Vagina (tissue), 2 donors: ENCODE results near the gene DEFB132. TPM values are rescaled to one million over a fixed set of nuclear protein-coding genes. Genes with fewer than 3 reads are reported as not detected.

Source experiments
- DNase-seq, 2 donors: peaks; one replicate each; pipeline ENCODE4 v3.0.0-alpha.2; 2017; ENCODE audit errors: extremely low spot score in 2 of 2
- H3K27ac ChIP-seq: fragments of 200-600 bp; sonication (generic); one replicate; pipeline ENCODE4 v1.5.1; 2019
- H3K27me3 ChIP-seq: fragments of 200-600 bp; sonication (generic); one replicate; pipeline ENCODE4 v1.5.1; 2019
- H3K36me3 ChIP-seq, 2 donors: fragments of 200-600 bp; sonication (generic); one replicate each; pipeline ENCODE4 v1.5.1; 2017 to 2019
- H3K4me1 ChIP-seq: fragments of 200-600 bp; sonication (generic); one replicate; pipeline ENCODE4 v1.5.1; 2019
- H3K4me3 ChIP-seq, 2 donors: fragments of 200-600 bp; sonication (generic); 1 replicate in 1 of 2; 2 replicates in 1 of 2; pipeline ENCODE4 v1.5.1; 2016 to 2019
- H3K9me3 ChIP-seq: fragments of 200-600 bp; sonication (generic); one replicate; pipeline ENCODE4 v1.5.1; 2019
- POLR2A ChIP-seq, 2 donors: fragments of 450-650 bp; IDR thresholded peaks; one replicate each; pipeline ENCODE4 v1.6.1; 2017; ENCODE audit warnings: antibody characterized with exemption in 2 of 2, mild to moderate bottlenecking in 2 of 2, moderate library complexity in 2 of 2
- POLR2AphosphoS5 ChIP-seq, 2 donors: sonication (generic); formaldehyde crosslinking; IDR thresholded peaks; one replicate each; pipeline ENCODE4 v1.9.0; 2017; ENCODE audit warnings: antibody characterized with exemption in 2 of 2, mild to moderate bottlenecking in 2 of 2, low read depth in 1 of 2; ENCODE audit not compliant: insufficient read depth in 1 of 2
- intact Hi-C: fragments of 100-400 bp; cut with DNase I; formaldehyde crosslinking; loops from one replicate; pipeline ENCODE4 v1.15.1; 2023
- total RNA-seq: library from RNA; depleted of rRNA; stranded (reverse); fragments of >200 nt; gene quantifications from one replicate; pipeline ENCODE4 v1.2.3, GENCODE V29; 2016
- TF ChIP-seq, protein P1 (sequence below), 3 experiments: fragments of 450-650 bp in 2 of 3; fragments of 200-600 bp in 1 of 3; sonication (generic) in 1 of 3; IDR thresholded peaks; one replicate each; pipeline ENCODE4 v1.5.1; 2017 to 2019; ENCODE audit warnings: antibody characterized with exemption in 3 of 3, mild to moderate bottlenecking in 2 of 3, moderate library complexity in 2 of 3

DEFB132 gene
- total RNA-seq, 1 donor from 2014 or later: not detected

DNA sequence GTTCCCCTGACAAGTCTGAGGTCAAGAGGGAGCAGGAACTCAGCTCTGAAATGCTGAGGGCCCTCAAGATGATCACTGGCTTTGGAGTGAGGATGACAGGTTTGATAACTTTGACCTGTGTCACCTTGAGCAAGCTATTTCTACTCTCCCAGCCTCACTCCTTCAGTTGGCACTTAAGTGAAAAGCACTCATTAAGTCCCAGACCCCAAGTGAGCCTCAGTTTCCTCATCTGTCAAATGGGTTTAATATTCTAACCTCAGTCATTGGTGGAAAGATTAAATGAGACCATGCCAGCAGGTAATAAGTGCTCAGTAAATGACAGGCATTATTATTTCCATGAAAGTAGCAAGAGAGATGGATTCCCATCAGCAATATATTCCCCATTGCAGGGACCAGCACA lies 14.0 kb downstream of the DEFB132 start:
- H3K27ac ChIP-seq: no peak overlapping the region
- no peaks in the 10 kb centered on the region for H3K36me3 ChIP-seq

DNA sequence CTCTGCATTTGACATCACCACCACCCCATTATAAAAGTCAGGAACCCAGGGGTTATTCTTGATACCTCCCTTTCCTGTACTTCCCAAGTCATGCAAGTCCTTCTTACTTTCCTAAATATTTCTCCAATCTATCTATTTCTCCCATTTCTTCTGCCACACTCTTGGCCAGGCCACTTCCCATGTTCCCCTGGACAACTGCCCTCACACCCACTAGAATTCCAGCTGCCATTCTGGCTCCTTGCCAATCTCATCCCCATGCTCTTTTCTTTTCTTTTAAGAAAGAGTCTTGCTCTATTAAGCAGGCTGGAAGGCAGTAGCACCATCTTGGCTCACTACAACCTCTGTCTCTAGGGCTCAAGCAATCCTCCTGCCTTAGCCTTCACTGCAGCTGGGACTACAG lies 15.2 kb downstream of the DEFB132 start:
- H3K4me3 ChIP-seq: no peak overlapping the region
- no peaks in the 10 kb centered on the region for H3K36me3 ChIP-seq
- no peaks in the 10 kb centered on the region for H3K9me3 ChIP-seq
- no peaks in the 10 kb centered on the region for H3K27me3 ChIP-seq
- intact Hi-C loops: loop anchor here (10.0 kb wide), 1 partner anchor 52 kb away; the partner anchor contains the start of gene SOX12
- DNase-seq: no peak
- no peaks in the 10 kb centered on the region for H3K4me1 ChIP-seq
- TF ChIP-seq, protein P1, sequence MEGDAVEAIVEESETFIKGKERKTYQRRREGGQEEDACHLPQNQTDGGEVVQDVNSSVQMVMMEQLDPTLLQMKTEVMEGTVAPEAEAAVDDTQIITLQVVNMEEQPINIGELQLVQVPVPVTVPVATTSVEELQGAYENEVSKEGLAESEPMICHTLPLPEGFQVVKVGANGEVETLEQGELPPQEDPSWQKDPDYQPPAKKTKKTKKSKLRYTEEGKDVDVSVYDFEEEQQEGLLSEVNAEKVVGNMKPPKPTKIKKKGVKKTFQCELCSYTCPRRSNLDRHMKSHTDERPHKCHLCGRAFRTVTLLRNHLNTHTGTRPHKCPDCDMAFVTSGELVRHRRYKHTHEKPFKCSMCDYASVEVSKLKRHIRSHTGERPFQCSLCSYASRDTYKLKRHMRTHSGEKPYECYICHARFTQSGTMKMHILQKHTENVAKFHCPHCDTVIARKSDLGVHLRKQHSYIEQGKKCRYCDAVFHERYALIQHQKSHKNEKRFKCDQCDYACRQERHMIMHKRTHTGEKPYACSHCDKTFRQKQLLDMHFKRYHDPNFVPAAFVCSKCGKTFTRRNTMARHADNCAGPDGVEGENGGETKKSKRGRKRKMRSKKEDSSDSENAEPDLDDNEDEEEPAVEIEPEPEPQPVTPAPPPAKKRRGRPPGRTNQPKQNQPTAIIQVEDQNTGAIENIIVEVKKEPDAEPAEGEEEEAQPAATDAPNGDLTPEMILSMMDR (IDR thresholded peaks at IDR 0.05): no peak
- TF ChIP-seq POLR2A (IDR thresholded peaks at IDR 0.05) (no peak), POLR2AphosphoS5 (IDR thresholded peaks at IDR 0.05; ENCODE audit: insufficient read depth in 1 of 2, low read depth in 1 of 2) (no peak)
- no peak overlapping the region for H3K27ac ChIP-seq

More for the DNA sequence above, 14.0 kb downstream of the DEFB132 start:
- no peaks in the 10 kb centered on the region for H3K9me3 ChIP-seq
- no peak for TF ChIP-seq POLR2A (IDR thresholded peaks at IDR 0.05)
- TF ChIP-seq, protein P1 (IDR thresholded peaks at IDR 0.05): no peak
- TF ChIP-seq POLR2AphosphoS5 (IDR thresholded peaks at IDR 0.05; ENCODE audit: insufficient read depth in 1 of 2, low read depth in 1 of 2): no peak
- DNase-seq: no peak
- no peaks in the 10 kb centered on the region for H3K27me3 ChIP-seq
- no peaks in the 10 kb centered on the region for H3K4me1 ChIP-seq
- H3K4me3 ChIP-seq: no peak overlapping the region
- intact Hi-C loops: loop anchor here (10.0 kb wide), 1 partner anchor 53 kb away; the partner anchor contains the start of gene SOX12

DNA sequence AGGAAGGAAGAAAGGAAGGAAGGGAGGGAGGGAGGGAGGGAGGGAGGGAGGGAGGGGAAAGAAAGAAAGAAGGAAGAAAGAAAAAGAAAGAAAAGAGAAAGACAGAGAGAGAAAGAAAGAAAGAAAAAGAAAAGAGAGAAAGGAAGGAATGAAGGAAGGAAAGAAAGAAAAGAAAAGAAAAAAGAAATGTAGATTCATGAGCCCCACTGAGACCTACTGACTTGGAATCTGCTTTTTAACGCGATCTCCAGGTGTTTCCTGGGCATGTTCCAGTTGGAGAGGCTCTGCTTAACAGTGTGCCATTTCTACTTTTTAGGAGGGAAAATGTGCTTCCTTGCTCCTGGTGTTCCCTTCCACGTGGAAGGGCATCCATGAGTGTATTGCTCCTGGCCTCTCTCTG lies 16.4 kb downstream of the DEFB132 start:
- H3K9me3 ChIP-seq: no peaks in the 10 kb centered on the region
- TF ChIP-seq POLR2A (IDR thresholded peaks at IDR 0.05) (no peak), POLR2AphosphoS5 (IDR thresholded peaks at IDR 0.05; ENCODE audit: insufficient read depth in 1 of 2, low read depth in 1 of 2) (no peak)
- TF ChIP-seq, protein P1 (IDR thresholded peaks at IDR 0.05): no peak
- no peaks in the 10 kb centered on the region for H3K27me3 ChIP-seq
- H3K4me3 ChIP-seq: no peak overlapping the region
- no peak overlapping the region for H3K27ac ChIP-seq
- intact Hi-C loops: loop anchor here (10.0 kb wide), 1 partner anchor 51 kb away; the partner anchor contains the start of gene SOX12
- no peak for DNase-seq
- no peaks in the 10 kb centered on the region for H3K36me3 ChIP-seq
- H3K4me1 ChIP-seq: no peaks in the 10 kb centered on the region

DNA sequence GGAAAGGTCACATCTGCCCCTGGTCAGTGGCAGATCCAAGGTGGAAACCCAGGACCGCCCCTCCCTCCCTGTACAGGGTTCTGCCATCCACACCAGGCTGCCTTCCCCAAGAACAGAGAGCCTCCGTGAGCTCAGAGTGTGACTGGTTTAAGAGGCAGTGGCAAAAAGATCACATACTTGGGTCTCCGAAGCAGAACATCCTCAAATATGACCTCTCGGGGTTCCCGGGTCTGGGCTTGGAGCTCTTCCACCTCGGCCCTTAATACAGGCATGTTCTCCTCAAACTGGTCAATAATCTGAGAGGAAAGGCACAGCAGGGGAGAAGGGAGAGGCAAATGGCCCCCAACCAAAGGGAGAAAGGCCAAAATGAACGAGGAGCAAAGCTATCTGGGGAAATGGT lies 18.3 kb downstream of the DEFB132 start:
- Histone ChIP-seq H3K27ac (no peak overlapping the region), H3K9me3 (no peaks in the 10 kb centered on the region), H3K36me3 (no peaks in the 10 kb centered on the region), H3K4me1 (no peaks in the 10 kb centered on the region), H3K4me3 (no peak overlapping the region), H3K27me3 (no peaks in the 10 kb centered on the region)
- DNase-seq: peak in 1 of 2 donors; percentile 81
- intact Hi-C loops: loop anchor here (10.0 kb wide), 1 partner anchor 49 kb away; the partner anchor contains the start of gene SOX12
- no peak for TF ChIP-seq POLR2A (IDR thresholded peaks at IDR 0.05)
- no peak for TF ChIP-seq POLR2AphosphoS5 (IDR thresholded peaks at IDR 0.05; ENCODE audit: insufficient read depth in 1 of 2, low read depth in 1 of 2)
- TF ChIP-seq, protein P1 (IDR thresholded peaks at IDR 0.05): no peak
